WTC11 (cell line): ENCODE measurements around the gene TTC7B. TPM values are rescaled to one million over a fixed set of nuclear protein-coding genes. Genes with fewer than 3 reads are reported as not detected.
A peak's percentile ranks its signal among the peaks of the same experiment; 100 is the strongest.

Experiments used
- ATAC-seq: fragments of 200-7000 bp; cut with Tn5 transposase; 2 replicates; pipeline ENCODE4 v1.10.0; 2021; ENCODE audit warnings: mild to moderate bottlenecking, moderate library complexity
- CTCF ChIA-PET: fragments of 300-600 bp; sonication (Branson Sonifier 250); formaldehyde crosslinking; loops from one replicate; lab custom pipeline; 2021; ENCODE audit warnings: antibody characterized with exemption; lab: Charles Lee
- POLR2A ChIA-PET: fragments of 350-600 bp; sonication (Branson Sonifier 250); formaldehyde crosslinking; loops from one replicate; lab custom pipeline; 2021; ENCODE audit warnings: antibody characterized with exemption; lab: Charles Lee
- DNase-seq: peaks from one replicate; pipeline ENCODE4 v3.0.0; 2021; ENCODE audit warnings: low spot score
- H3K27ac Mint-ChIP-seq: 2 replicates; pipeline ENCODE4 v1.8.0; 2021; ENCODE audit warnings: mixed read lengths
- H3K27me3 Mint-ChIP-seq: 2 replicates; pipeline ENCODE4 v1.8.0; 2021; ENCODE audit warnings: low read depth, mild to moderate bottlenecking, moderate library complexity, mixed read lengths
- H3K36me3 Mint-ChIP-seq: 2 replicates; pipeline ENCODE4 v1.8.0; 2021; ENCODE audit warnings: mixed read lengths
- H3K4me1 Mint-ChIP-seq: 2 replicates; pipeline ENCODE4 v1.8.0; 2022; ENCODE audit warnings: mixed read lengths
- H3K4me3 Mint-ChIP-seq: 2 replicates; pipeline ENCODE4 v1.8.0; 2021; ENCODE audit warnings: mild to moderate bottlenecking, moderate library complexity, mixed read lengths
- H3K9me3 Mint-ChIP-seq: 2 replicates; pipeline ENCODE4 v1.8.0; 2021; ENCODE audit warnings: mixed read lengths
- ESRRA ChIP-seq: sonication (generic); formaldehyde crosslinking; IDR thresholded peaks from 2 replicates; pipeline ENCODE4 v1.8.1; 2022; ENCODE audit warnings: mild to moderate bottlenecking, missing genetic modification reagents, borderline replicate concordance
- FOXJ3 ChIP-seq: sonication (generic); formaldehyde crosslinking; IDR thresholded peaks from 2 replicates; pipeline ENCODE4 v1.9.0; 2021; ENCODE audit warnings: missing genetic modification reagents, mild to moderate bottlenecking, borderline replicate concordance
- IRF2 ChIP-seq: sonication (generic); formaldehyde crosslinking; IDR thresholded peaks from 2 replicates; pipeline ENCODE4 v1.8.0; 2022; ENCODE audit warnings: low read depth, missing genetic modification reagents, borderline replicate concordance
- JAZF1 ChIP-seq: fragments of 250-450 bp; sonication (Bioruptor Pico); IDR thresholded peaks from 2 replicates; pipeline ENCODE4 v1.9.0; 2021; ENCODE audit warnings: moderate library complexity, mild to moderate bottlenecking, inconsistent platforms
- NFATC4 ChIP-seq: fragments of 250-450 bp; sonication (Bioruptor Pico); IDR thresholded peaks from 2 replicates; pipeline ENCODE4 v1.9.0; 2021; ENCODE audit warnings: mild to moderate bottlenecking
- SMAD4 ChIP-seq: sonication (generic); formaldehyde crosslinking; IDR thresholded peaks from 2 replicates; pipeline ENCODE4 v1.8.0; 2022; ENCODE audit warnings: mild to moderate bottlenecking, missing genetic modification reagents
- SP1 ChIP-seq: sonication (generic); formaldehyde crosslinking; conservative IDR thresholded peaks from 2 replicates; pipeline ENCODE4 v1.8.1; 2022; ENCODE audit warnings: missing genetic modification reagents
- TEAD4 ChIP-seq: sonication (generic); formaldehyde crosslinking; IDR thresholded peaks from 2 replicates; pipeline ENCODE4 v1.8.0; 2022; ENCODE audit warnings: mild to moderate bottlenecking, missing genetic modification reagents
- ZBTB21 ChIP-seq: sonication (generic); formaldehyde crosslinking; IDR thresholded peaks from 2 replicates; pipeline ENCODE4 v1.8.1; 2023; ENCODE audit warnings: mild to moderate bottlenecking, missing genetic modification reagents, borderline replicate concordance
- ZNF219 ChIP-seq: sonication (generic); formaldehyde crosslinking; IDR thresholded peaks from 2 replicates; pipeline ENCODE4 v1.8.0; 2023; ENCODE audit warnings: missing genetic modification reagents, mild to moderate bottlenecking, borderline replicate concordance
- ZNF232 ChIP-seq: sonication (generic); formaldehyde crosslinking; IDR thresholded peaks from 2 replicates; pipeline ENCODE4 v1.8.0; 2022; ENCODE audit warnings: mild to moderate bottlenecking, missing genetic modification reagents
- total RNA-seq: library from RNA; stranded (reverse); gene quantifications from 3 replicates; pipeline ENCODE4 v1.2.3, GENCODE V29; 2021
- TF ChIP-seq, protein P1 (sequence below): sonication (generic); formaldehyde crosslinking; conservative IDR thresholded peaks from 2 replicates; pipeline ENCODE4 v1.8.1; 2022; ENCODE audit warnings: mild to moderate bottlenecking, missing genetic modification reagents
- TF ChIP-seq, protein P2 (sequence below): sonication (generic); formaldehyde crosslinking; IDR thresholded peaks from 2 replicates; pipeline ENCODE4 v1.8.0; 2022; ENCODE audit warnings: mild to moderate bottlenecking, missing genetic modification reagents
- TF ChIP-seq, protein P3 (sequence below): fragments of 250-450 bp; sonication (Bioruptor Pico); IDR thresholded peaks from 2 replicates; pipeline ENCODE4 v2.1.2; 2022; ENCODE audit warnings: mild to moderate bottlenecking, moderate library complexity
- TF ChIP-seq, protein P4 (sequence below): sonication (generic); formaldehyde crosslinking; IDR thresholded peaks from 2 replicates; pipeline ENCODE4 v1.8.1; 2023; ENCODE audit warnings: mild to moderate bottlenecking, missing genetic modification reagents
- TF ChIP-seq, protein P5 (sequence below): sonication (generic); formaldehyde crosslinking; IDR thresholded peaks from 2 replicates; pipeline ENCODE4 v1.8.1; 2022; ENCODE audit warnings: mild to moderate bottlenecking, missing genetic modification reagents, moderate library complexity, borderline replicate concordance
- TF ChIP-seq, protein P6 (sequence below): fragments of 250-450 bp; sonication (Bioruptor Pico); conservative IDR thresholded peaks from 2 replicates; pipeline ENCODE4 v1.9.0; 2021; ENCODE audit warnings: mild to moderate bottlenecking
- TF ChIP-seq, protein P7 (sequence below): sonication (generic); formaldehyde crosslinking; IDR thresholded peaks from 2 replicates; pipeline ENCODE4 v1.8.0; 2023; ENCODE audit warnings: mild to moderate bottlenecking, missing genetic modification reagents
- TF ChIP-seq, protein P8 (sequence below): sonication (generic); formaldehyde crosslinking; IDR thresholded peaks from 2 replicates; pipeline ENCODE4 v1.8.0; 2022; ENCODE audit warnings: mild to moderate bottlenecking, missing genetic modification reagents

TTC7B gene
- total RNA-seq, 1 experiment from 2014 or later, result 27.6 TPM

DNA sequence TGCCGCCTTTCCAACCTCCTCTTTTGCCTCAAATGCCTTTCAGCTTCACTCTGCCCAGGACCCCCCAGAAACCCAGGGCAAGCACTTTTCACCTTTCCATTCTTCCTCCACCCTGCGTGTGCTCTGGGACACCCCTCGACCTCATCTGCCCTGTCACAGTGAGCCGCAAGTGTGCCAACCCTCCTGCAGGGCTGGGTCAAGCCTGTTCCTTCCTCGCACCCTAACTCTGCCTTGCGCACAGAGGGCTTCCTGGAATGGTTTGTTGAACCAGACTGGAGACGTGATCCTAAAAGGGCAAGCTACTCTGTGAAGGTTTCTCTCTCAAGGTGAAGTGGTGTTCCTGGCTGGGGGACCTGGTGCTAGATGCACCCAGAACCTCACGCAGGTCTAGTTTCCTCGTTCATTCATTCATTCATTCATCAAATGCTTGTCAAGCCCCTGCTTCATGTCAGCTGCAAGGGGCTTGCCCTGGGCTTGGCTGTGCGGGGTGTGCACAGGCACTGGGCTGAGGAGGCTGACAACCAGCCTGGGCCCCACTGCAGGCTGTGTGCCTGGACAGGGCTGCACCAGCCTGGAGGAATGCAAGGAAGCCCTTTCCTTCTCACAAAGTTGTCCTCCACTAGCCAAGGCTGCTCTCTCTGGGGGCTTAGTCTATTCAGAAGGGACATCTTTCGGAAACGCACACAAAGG, 232.2 kb downstream of the TTC7B start:
- ChIA-PET POLR2A (no interaction called here), CTCF (interaction anchor here (1.6 kb wide), 1 partner anchor 113 kb away, joined by 4 read pairs; no protein-coding TSS in a partner anchor)
- DNase-seq, result no peak
- no peaks in the 10 kb centered on the region; the same call in 1 of the 2 replicates for H3K27me3 Mint-ChIP-seq
- TF ChIP-seq SP1 (no peak), TEAD4 (CRISPR knock-in tag) (no peak), ESRRA (CRISPR knock-in tag) (no peak), FOXJ3 (CRISPR knock-in tag) (no peak), JAZF1 (CRISPR knock-in tag) (no peak), IRF2 (CRISPR knock-in tag) (no peak), ZBTB21 (CRISPR knock-in tag) (no peak)
- TF ChIP-seq, protein P1, sequence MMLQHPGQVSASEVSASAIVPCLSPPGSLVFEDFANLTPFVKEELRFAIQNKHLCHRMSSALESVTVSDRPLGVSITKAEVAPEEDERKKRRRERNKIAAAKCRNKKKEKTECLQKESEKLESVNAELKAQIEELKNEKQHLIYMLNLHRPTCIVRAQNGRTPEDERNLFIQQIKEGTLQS (CRISPR knock-in tag), result no peak
- TF ChIP-seq, protein P2, sequence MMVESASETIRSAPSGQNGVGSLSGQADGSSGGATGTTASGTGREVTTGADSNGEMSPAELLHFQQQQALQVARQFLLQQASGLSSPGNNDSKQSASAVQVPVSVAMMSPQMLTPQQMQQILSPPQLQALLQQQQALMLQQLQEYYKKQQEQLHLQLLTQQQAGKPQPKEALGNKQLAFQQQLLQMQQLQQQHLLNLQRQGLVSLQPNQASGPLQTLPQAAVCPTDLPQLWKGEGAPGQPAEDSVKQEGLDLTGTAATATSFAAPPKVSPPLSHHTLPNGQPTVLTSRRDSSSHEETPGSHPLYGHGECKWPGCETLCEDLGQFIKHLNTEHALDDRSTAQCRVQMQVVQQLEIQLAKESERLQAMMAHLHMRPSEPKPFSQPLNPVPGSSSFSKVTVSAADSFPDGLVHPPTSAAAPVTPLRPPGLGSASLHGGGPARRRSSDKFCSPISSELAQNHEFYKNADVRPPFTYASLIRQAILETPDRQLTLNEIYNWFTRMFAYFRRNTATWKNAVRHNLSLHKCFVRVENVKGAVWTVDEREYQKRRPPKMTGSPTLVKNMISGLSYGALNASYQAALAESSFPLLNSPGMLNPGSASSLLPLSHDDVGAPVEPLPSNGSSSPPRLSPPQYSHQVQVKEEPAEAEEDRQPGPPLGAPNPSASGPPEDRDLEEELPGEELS (CRISPR knock-in tag), result no peak
- TF ChIP-seq, protein P3, sequence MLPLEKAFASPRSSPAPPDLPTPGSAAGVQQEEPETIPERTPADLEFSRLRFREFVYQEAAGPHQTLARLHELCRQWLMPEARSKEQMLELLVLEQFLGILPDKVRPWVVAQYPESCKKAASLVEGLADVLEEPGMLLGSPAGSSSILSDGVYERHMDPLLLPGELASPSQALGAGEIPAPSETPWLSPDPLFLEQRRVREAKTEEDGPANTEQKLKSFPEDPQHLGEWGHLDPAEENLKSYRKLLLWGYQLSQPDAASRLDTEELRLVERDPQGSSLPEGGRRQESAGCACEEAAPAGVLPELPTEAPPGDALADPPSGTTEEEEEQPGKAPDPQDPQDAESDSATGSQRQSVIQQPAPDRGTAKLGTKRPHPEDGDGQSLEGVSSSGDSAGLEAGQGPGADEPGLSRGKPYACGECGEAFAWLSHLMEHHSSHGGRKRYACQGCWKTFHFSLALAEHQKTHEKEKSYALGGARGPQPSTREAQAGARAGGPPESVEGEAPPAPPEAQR (CRISPR knock-in tag), result no peak
- TF ChIP-seq, protein P4, sequence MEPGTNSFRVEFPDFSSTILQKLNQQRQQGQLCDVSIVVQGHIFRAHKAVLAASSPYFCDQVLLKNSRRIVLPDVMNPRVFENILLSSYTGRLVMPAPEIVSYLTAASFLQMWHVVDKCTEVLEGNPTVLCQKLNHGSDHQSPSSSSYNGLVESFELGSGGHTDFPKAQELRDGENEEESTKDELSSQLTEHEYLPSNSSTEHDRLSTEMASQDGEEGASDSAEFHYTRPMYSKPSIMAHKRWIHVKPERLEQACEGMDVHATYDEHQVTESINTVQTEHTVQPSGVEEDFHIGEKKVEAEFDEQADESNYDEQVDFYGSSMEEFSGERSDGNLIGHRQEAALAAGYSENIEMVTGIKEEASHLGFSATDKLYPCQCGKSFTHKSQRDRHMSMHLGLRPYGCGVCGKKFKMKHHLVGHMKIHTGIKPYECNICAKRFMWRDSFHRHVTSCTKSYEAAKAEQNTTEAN (CRISPR knock-in tag), result no peak
- TF ChIP-seq, protein P5, sequence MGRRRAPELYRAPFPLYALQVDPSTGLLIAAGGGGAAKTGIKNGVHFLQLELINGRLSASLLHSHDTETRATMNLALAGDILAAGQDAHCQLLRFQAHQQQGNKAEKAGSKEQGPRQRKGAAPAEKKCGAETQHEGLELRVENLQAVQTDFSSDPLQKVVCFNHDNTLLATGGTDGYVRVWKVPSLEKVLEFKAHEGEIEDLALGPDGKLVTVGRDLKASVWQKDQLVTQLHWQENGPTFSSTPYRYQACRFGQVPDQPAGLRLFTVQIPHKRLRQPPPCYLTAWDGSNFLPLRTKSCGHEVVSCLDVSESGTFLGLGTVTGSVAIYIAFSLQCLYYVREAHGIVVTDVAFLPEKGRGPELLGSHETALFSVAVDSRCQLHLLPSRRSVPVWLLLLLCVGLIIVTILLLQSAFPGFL, result no peak
- no peaks in the 10 kb centered on the region for H3K9me3 Mint-ChIP-seq
- H3K4me3 Mint-ChIP-seq, result no peak overlapping the region
- H3K36me3 Mint-ChIP-seq, result peaks cover 6% of the 10 kb centered on the region; the same call in 1 of the 2 replicates
- ATAC-seq, result no peak
- peak overlapping the region; percentile 13 for H3K27ac Mint-ChIP-seq
- H3K4me1 Mint-ChIP-seq, result no peaks in the 10 kb centered on the region

DNA sequence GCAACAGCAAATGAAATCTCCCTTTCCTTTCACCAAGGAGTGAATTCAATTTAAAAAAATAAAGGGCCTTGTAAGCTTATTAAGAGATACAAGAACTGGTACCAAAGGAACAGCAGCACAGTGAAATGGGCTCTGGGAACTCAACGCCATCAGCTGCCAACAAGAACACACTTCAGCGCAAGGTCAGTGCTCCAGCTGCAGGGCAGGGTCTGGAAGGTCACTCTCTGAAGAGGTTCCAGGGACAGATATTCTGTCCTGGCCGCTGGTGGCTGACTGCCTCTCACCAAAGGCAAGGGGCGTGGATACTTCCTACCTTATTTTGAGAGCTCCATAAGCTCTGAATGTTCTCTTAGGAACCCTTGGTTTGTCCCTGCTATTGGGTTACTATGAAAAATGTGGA, 232.8 kb downstream of the TTC7B start:
- Mint-ChIP-seq H3K27ac (no peak overlapping the region), H3K4me1 (no peaks in the 10 kb centered on the region), H3K9me3 (no peaks in the 10 kb centered on the region), H3K4me3 (no peak overlapping the region), H3K27me3 (no peaks in the 10 kb centered on the region; the same call in 1 of the 2 replicates), H3K36me3 (peaks cover 6% of the 10 kb centered on the region; the same call in 1 of the 2 replicates)
- ChIA-PET POLR2A (no interaction called here), CTCF (no interaction called here)
- ATAC-seq (no peak), DNase-seq (no peak)
- TF ChIP-seq, protein P6, sequence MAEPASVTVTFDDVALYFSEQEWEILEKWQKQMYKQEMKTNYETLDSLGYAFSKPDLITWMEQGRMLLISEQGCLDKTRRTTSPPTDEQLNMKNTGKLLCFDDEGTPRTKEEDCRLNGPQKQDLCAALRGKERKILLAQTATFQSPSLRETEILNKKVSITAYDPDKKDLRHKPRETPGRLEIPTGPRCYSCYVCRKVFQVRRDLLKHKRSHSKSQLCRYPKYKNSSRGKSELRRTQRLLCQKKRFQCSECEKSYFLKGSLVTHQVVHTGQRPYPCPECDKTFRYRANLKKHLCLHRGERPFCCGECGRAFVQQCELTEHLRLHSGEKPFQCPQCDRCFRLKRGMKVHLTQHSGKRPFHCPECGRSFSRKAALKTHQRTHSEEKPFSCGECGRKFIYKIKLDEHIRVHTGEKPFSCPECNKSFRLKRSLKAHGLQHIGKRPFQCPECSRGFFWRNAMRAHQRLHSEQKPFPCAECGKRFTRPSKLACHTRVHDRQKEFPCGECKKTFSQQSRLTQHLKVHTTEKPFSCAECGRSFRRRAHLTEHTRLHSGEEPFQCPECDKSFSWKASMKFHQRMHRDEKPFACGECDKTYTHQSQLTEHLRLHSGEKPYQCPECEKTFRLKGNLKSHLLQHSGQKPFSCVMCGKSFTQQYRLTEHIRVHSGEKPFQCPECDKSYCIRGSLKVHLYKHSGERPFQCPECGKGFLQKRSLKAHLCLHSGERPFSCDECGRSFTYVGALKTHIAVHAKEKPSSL (CRISPR knock-in tag), result no peak
- no peak for TF ChIP-seq NFATC4 (CRISPR knock-in tag)
- TF ChIP-seq, protein P7, sequence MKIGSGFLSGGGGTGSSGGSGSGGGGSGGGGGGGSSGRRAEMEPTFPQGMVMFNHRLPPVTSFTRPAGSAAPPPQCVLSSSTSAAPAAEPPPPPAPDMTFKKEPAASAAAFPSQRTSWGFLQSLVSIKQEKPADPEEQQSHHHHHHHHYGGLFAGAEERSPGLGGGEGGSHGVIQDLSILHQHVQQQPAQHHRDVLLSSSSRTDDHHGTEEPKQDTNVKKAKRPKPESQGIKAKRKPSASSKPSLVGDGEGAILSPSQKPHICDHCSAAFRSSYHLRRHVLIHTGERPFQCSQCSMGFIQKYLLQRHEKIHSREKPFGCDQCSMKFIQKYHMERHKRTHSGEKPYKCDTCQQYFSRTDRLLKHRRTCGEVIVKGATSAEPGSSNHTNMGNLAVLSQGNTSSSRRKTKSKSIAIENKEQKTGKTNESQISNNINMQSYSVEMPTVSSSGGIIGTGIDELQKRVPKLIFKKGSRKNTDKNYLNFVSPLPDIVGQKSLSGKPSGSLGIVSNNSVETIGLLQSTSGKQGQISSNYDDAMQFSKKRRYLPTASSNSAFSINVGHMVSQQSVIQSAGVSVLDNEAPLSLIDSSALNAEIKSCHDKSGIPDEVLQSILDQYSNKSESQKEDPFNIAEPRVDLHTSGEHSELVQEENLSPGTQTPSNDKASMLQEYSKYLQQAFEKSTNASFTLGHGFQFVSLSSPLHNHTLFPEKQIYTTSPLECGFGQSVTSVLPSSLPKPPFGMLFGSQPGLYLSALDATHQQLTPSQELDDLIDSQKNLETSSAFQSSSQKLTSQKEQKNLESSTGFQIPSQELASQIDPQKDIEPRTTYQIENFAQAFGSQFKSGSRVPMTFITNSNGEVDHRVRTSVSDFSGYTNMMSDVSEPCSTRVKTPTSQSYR, result no peak
- TF ChIP-seq, protein P8, sequence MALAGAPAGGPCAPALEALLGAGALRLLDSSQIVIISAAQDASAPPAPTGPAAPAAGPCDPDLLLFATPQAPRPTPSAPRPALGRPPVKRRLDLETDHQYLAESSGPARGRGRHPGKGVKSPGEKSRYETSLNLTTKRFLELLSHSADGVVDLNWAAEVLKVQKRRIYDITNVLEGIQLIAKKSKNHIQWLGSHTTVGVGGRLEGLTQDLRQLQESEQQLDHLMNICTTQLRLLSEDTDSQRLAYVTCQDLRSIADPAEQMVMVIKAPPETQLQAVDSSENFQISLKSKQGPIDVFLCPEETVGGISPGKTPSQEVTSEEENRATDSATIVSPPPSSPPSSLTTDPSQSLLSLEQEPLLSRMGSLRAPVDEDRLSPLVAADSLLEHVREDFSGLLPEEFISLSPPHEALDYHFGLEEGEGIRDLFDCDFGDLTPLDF (CRISPR knock-in tag), result no peak
- TF ChIP-seq ZNF232, result no peak
- no peak for TF ChIP-seq ZNF219
- TF ChIP-seq, protein P4 (CRISPR knock-in tag), result no peak
- TF ChIP-seq SMAD4 (CRISPR knock-in tag), result no peak
